Measurements from ENCODE around the gene SMLR1. TPM values are rescaled to one million over a fixed set of nuclear protein-coding genes. Genes with fewer than 3 reads are reported as not detected.
A peak's percentile ranks its signal among the peaks of the same experiment; 100 is the strongest.

The SMLR1 gene
- total and polyA plus RNA-seq, 9 of the 15 experiments (the other 6 are each of a cell fraction or from before 2014, with no cell fraction given) = not detected

DNA sequence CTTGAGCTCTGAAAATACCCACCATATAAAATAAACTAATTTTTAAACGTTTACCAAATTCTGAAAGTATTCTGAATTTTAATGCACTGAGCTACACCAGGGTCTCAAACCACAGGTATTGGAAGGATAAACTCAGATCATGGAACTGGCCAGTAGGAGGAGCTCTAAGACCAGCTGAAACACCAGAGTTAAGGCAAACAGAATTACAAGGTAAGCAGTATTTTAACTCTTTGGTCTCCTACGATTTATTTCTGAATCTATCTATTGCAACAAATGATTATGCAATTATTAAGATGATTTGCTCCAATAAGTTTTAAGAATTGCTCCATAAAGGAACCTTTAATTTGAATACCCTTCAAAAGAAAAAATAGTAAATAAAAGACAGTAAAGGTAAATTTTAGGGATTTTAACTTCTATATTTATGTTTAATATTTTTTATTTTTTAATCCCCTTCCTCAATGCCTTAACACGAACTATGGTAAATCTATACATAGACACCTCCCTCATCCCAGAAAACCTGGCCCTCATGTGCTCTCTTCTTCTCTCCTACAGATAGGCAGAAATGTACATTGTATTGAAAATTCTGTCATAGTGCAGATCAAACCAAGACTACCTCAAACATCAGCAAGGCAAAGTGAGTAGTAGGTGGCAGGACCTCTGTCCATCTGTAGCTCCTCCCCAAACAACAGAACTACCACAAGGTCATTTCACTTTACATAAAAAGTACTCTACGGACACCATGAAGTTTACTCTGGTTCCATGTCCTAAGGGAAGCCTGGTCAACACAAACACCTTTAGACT, 58.4 kb downstream of the SMLR1 start (continued):
- TF ChIP-seq, protein P1, sequence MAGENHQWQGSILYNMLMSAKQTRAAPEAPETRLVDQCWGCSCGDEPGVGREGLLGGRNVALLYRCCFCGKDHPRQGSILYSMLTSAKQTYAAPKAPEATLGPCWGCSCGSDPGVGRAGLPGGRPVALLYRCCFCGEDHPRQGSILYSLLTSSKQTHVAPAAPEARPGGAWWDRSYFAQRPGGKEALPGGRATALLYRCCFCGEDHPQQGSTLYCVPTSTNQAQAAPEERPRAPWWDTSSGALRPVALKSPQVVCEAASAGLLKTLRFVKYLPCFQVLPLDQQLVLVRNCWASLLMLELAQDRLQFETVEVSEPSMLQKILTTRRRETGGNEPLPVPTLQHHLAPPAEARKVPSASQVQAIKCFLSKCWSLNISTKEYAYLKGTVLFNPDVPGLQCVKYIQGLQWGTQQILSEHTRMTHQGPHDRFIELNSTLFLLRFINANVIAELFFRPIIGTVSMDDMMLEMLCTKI (IDR thresholded peaks at IDR 0.05; ENCODE audit: partially characterized antibody) = no peak
- TF ChIP-seq THAP7 (CRISPR knock-in tag; IDR thresholded peaks at IDR 0.05) = no peak
- no peak for TF ChIP-seq LARP7 (IDR thresholded peaks at IDR 0.05)
- TF ChIP-seq PML (IDR thresholded peaks at IDR 0.05; ENCODE audit: low read length) = no peak
- no peak for TF ChIP-seq CAMTA2 (CRISPR knock-in tag; conservative IDR thresholded peaks at IDR 0.05)
- TF ChIP-seq NCOR1 (IDR thresholded peaks at IDR 0.05) = no peak
- no peak for TF ChIP-seq BDP1 (IDR thresholded peaks at IDR 0.05; ENCODE audit: insufficient read depth, insufficient read length)
- no peak for TF ChIP-seq RFX1 (IDR thresholded peaks at IDR 0.05)
- TF ChIP-seq NRF1 (conservative IDR thresholded peaks at IDR 0.05 in 1 of 2, IDR thresholded peaks at IDR 0.05 in 1 of 2) = no peak
- TF ChIP-seq NR4A1 (CRISPR knock-in tag; IDR thresholded peaks at IDR 0.05) = no peak
- TF ChIP-seq NR4A1 (tag; IDR thresholded peaks at IDR 0.05) = no peak
- no peak for TF ChIP-seq GTF2E2 (tag; IDR thresholded peaks at IDR 0.05)
- no peak for TF ChIP-seq ZNF449 (CRISPR knock-in tag; IDR thresholded peaks at IDR 0.05)
- TF ChIP-seq L3MBTL2 (IDR thresholded peaks at IDR 0.05) = no peak
- TF ChIP-seq, protein P2, sequence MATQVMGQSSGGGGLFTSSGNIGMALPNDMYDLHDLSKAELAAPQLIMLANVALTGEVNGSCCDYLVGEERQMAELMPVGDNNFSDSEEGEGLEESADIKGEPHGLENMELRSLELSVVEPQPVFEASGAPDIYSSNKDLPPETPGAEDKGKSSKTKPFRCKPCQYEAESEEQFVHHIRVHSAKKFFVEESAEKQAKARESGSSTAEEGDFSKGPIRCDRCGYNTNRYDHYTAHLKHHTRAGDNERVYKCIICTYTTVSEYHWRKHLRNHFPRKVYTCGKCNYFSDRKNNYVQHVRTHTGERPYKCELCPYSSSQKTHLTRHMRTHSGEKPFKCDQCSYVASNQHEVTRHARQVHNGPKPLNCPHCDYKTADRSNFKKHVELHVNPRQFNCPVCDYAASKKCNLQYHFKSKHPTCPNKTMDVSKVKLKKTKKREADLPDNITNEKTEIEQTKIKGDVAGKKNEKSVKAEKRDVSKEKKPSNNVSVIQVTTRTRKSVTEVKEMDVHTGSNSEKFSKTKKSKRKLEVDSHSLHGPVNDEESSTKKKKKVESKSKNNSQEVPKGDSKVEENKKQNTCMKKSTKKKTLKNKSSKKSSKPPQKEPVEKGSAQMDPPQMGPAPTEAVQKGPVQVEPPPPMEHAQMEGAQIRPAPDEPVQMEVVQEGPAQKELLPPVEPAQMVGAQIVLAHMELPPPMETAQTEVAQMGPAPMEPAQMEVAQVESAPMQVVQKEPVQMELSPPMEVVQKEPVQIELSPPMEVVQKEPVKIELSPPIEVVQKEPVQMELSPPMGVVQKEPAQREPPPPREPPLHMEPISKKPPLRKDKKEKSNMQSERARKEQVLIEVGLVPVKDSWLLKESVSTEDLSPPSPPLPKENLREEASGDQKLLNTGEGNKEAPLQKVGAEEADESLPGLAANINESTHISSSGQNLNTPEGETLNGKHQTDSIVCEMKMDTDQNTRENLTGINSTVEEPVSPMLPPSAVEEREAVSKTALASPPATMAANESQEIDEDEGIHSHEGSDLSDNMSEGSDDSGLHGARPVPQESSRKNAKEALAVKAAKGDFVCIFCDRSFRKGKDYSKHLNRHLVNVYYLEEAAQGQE (IDR thresholded peaks at IDR 0.05; ENCODE audit: borderline replicate concordance) = peak; percentile 83
- TF ChIP-seq, protein P2 (CRISPR knock-in tag; IDR thresholded peaks at IDR 0.05; ENCODE audit: low read depth) = no peak

Measured in K562 (cell line).